Medulla oblongata (tissue), 1 donor: Measurements from ENCODE around the gene ZFHX3.

Source experiments
- DNase-seq: peaks from one replicate; pipeline ENCODE4 v3.0.0-alpha.2; 2015; ENCODE audit errors: extremely low spot score

ZFHX3 gene

GRCh38 chr16:72852421-72852820, 195.5 kb downstream of the ZFHX3 start:
- DNase-seq = no peak

- DNase-seq = no peak
These were observed 197.1 kb downstream of the ZFHX3 start for GRCh38 chr16:72850853-72851252.

- DNase-seq = no peak
These were observed 197.9 kb downstream of the ZFHX3 start for GRCh38 chr16:72850021-72850420.

GRCh38 chr16:72848759-72849664, 198.9 kb downstream of the ZFHX3 start:
- peak; percentile 81 for DNase-seq

- no peak for DNase-seq
These were observed 199.9 kb downstream of the ZFHX3 start for GRCh38 chr16:72848028-72848400.

- DNase-seq = no peak
These were observed 200.5 kb downstream of the ZFHX3 start for GRCh38 chr16:72847187-72848027.

GRCh38 chr16:72846594-72846993, 201.3 kb downstream of the ZFHX3 start:
- DNase-seq = no peak

- no peak for DNase-seq
These were observed 202.5 kb downstream of the ZFHX3 start for GRCh38 chr16:72845322-72846020.

GRCh38 chr16:72844225-72844920, 203.6 kb downstream of the ZFHX3 start:
- DNase-seq = no peak

- DNase-seq = no peak
These were observed 206.4 kb downstream of the ZFHX3 start for GRCh38 chr16:72841506-72841905.

GRCh38 chr16:72840631-72841381, 207.1 kb downstream of the ZFHX3 start:
- no peak for DNase-seq

GRCh38 chr16:72838951-72839350, 209.0 kb downstream of the ZFHX3 start:
- DNase-seq = no peak

- no peak for DNase-seq
These were observed 209.4 kb downstream of the ZFHX3 start for GRCh38 chr16:72838586-72838910.

- no peak for DNase-seq
These were observed 209.9 kb downstream of the ZFHX3 start for GRCh38 chr16:72837846-72838585.

- no peak for DNase-seq
These were observed 210.9 kb downstream of the ZFHX3 start for GRCh38 chr16:72836985-72837384.

- DNase-seq = no peak
These were observed 211.7 kb downstream of the ZFHX3 start for GRCh38 chr16:72836181-72836580.

- no peak for DNase-seq
These were observed 212.8 kb downstream of the ZFHX3 start for GRCh38 chr16:72835086-72835485.

- no peak for DNase-seq
These were observed 213.4 kb downstream of the ZFHX3 start for GRCh38 chr16:72834499-72834898.

GRCh38 chr16:72833969-72834368, 214.0 kb downstream of the ZFHX3 start:
- DNase-seq = no peak

- DNase-seq = no peak
These were observed 214.4 kb downstream of the ZFHX3 start for GRCh38 chr16:72833482-72833881.
